ENCODE measurements around the gene CCNB2.

The CCNB2 gene

DNA sequence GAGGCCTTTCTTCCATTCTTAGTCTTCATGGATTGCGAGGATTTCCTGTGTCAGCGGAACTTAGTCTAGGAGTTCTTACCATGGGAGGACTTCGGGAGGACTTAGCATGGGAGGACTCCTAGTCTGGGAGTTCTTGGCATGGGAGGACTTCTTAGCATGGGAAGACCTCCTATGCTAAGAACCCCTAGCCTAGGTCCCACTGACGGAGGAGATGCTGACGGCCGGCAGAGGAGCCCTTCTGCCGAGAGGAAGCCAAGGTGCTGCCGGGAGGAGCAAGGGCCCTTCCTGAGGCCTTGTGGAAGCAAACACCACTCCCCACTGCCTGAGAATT lies 66.1 kb downstream of the CCNB2 start:
- H3K79me2 ChIP-seq (ENCODE audit: control insufficient read depth, low read length) = no peaks in the 10 kb centered on the region
- H3K27ac ChIP-seq (ENCODE audit: low read depth, low read length) = no peak overlapping the region
- H3K36me3 ChIP-seq (ENCODE audit: control insufficient read depth, low read length) = peaks cover 26% of the 10 kb centered on the region
- no peaks in the 10 kb centered on the region for H3K9me3 ChIP-seq (ENCODE audit: control insufficient read depth, insufficient read depth, low read length)
- H3K27me3 ChIP-seq (ENCODE audit: control insufficient read depth, low read length) = no peaks in the 10 kb centered on the region
- H3K9me2 ChIP-seq (replicated peaks; ENCODE audit: control insufficient read depth, low read length) = no peaks in the 10 kb centered on the region
- H4K20me1 ChIP-seq (ENCODE audit: control insufficient read depth, insufficient read depth, low read depth, low read length) = no peaks in the 10 kb centered on the region
- no peak overlapping the region for H3K4me3 ChIP-seq (ENCODE audit: low read length)
- peaks cover 6% of the 10 kb centered on the region for H3K4me1 ChIP-seq (ENCODE audit: control insufficient read depth, low read length)
- H3K4me2 ChIP-seq (ENCODE audit: low read length) = no peak overlapping the region
- H3F3A ChIP-seq (ENCODE audit: control insufficient read depth, insufficient read depth) = no peaks in the 10 kb centered on the region
- TF ChIP-seq CTCF (IDR thresholded peaks at IDR 0.05; ENCODE audit: low read depth, low read length, poor library complexity, severe bottlenecking) (no peak), EZH2phosphoT487 (IDR thresholded peaks at IDR 0.05; ENCODE audit: borderline replicate concordance, low read length) (no peak)

GRCh38 chr15:59172289-59172901 lies 67.4 kb downstream of the CCNB2 start:
- Histone ChIP-seq H3K79me2 (ENCODE audit: control insufficient read depth, low read length) (no peaks in the 10 kb centered on the region), H3K36me3 (ENCODE audit: control insufficient read depth, low read length) (peaks cover 28% of the 10 kb centered on the region), H3K4me1 (ENCODE audit: control insufficient read depth, low read length) (peaks cover 16% of the 10 kb centered on the region), H3K27me3 (ENCODE audit: control insufficient read depth, low read length) (no peaks in the 10 kb centered on the region), H3K9me3 (ENCODE audit: control insufficient read depth, insufficient read depth, low read length) (no peaks in the 10 kb centered on the region), H3K27ac (ENCODE audit: low read depth, low read length) (no peak overlapping the region), H3F3A (ENCODE audit: control insufficient read depth, insufficient read depth) (no peaks in the 10 kb centered on the region), H3K9me2 (replicated peaks; ENCODE audit: control insufficient read depth, low read length) (no peaks in the 10 kb centered on the region), H4K20me1 (ENCODE audit: control insufficient read depth, insufficient read depth, low read depth, low read length) (no peaks in the 10 kb centered on the region), H3K4me3 (ENCODE audit: low read length) (no peak overlapping the region), H3K4me2 (ENCODE audit: low read length) (no peak overlapping the region)
- TF ChIP-seq EZH2phosphoT487 (IDR thresholded peaks at IDR 0.05; ENCODE audit: borderline replicate concordance, low read length) (no peak), CTCF (IDR thresholded peaks at IDR 0.05; ENCODE audit: low read depth, low read length, poor library complexity, severe bottlenecking) (no peak)

DNA sequence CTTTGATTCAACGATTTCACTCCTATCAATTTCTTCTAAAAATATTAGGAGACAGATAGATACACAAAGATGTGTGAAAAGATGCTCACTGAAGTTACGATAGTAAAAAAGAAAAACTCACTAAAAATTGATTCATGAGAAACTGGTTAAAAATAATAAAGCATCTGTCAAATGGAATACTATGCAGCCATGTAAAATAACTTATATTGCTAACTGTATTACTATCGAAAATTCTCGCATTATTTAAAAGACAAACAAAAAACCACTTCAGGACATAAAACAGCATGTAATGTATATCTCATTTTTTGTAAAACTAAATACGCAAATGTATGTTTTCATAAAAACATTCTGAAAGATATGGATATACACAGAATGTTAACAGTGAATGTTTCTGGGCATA lies 68.2 kb downstream of the CCNB2 start:
- peaks cover 29% of the 10 kb centered on the region for H3K36me3 ChIP-seq (ENCODE audit: control insufficient read depth, low read length)
- H3K27me3 ChIP-seq (ENCODE audit: control insufficient read depth, low read length) = no peaks in the 10 kb centered on the region
- no peak overlapping the region for H3K4me3 ChIP-seq (ENCODE audit: low read length)
- H3K4me1 ChIP-seq (ENCODE audit: control insufficient read depth, low read length) = peaks cover 22% of the 10 kb centered on the region
- no peaks in the 10 kb centered on the region for H3K9me2 ChIP-seq (replicated peaks; ENCODE audit: control insufficient read depth, low read length)
- H3K9me3 ChIP-seq (ENCODE audit: control insufficient read depth, insufficient read depth, low read length) = no peaks in the 10 kb centered on the region
- H3K27ac ChIP-seq (ENCODE audit: low read depth, low read length) = no peak overlapping the region
- TF ChIP-seq CTCF (IDR thresholded peaks at IDR 0.05; ENCODE audit: low read depth, low read length, poor library complexity, severe bottlenecking) (no peak), EZH2phosphoT487 (IDR thresholded peaks at IDR 0.05; ENCODE audit: borderline replicate concordance, low read length) (no peak)
- H3K79me2 ChIP-seq (ENCODE audit: control insufficient read depth, low read length) = no peaks in the 10 kb centered on the region
- H3K4me2 ChIP-seq (ENCODE audit: low read length) = no peak overlapping the region
- H4K20me1 ChIP-seq (ENCODE audit: control insufficient read depth, insufficient read depth, low read depth, low read length) = no peaks in the 10 kb centered on the region
- no peaks in the 10 kb centered on the region for H3F3A ChIP-seq (ENCODE audit: control insufficient read depth, insufficient read depth)

Measured in DOHH2 (cell line).